NCI-H2196 (cell line): ENCODE results near the gene POP7.
"Not testable (repeated sequence)": the region's sequence is repeated elsewhere in the genome, so short reads cannot be mapped to it uniquely, and the experiment has no call there.

ENCODE experiments used
- DNase-seq: peaks from one replicate; lab custom pipeline; 2025; ENCODE audit not compliant: unreplicated experiment; lab: John Stamatoyannopoulos, UW

POP7 gene

GRCh38 chr7:100705753-100706671 is at the start of gene POP7:
POP7 (plus strand) TSS chr7:100706121; CDS start chr7:100706831, 710 bp downstream.
- DNase-seq: peak; percentile 100

GRCh38 chr7:100662194-100662776 is 43.6 kb upstream of the POP7 start:
- DNase-seq: peak; percentile 15

GRCh38 chr7:100665168-100665726 is 40.7 kb upstream of the POP7 start:
- DNase-seq: no peak

GRCh38 chr7:100667331-100668068 is 38.4 kb upstream of the POP7 start:
- DNase-seq: no peak

GRCh38 chr7:100668069-100668449 is 37.9 kb upstream of the POP7 start:
- no peak for DNase-seq

- not testable (repeated sequence) for DNase-seq
These were observed 36.8 kb upstream of the POP7 start for GRCh38 chr7:100669106-100669505.

- DNase-seq: no peak
These were observed 35.8 kb upstream of the POP7 start for GRCh38 chr7:100670074-100670473.

GRCh38 chr7:100671353-100672327 is 34.3 kb upstream of the POP7 start:
- no peak for DNase-seq

- peak; percentile 99 for DNase-seq
These were observed 32.5 kb upstream of the POP7 start, which contains the start of gene GNB2 for GRCh38 chr7:100673302-100673941. GNB2 (plus strand) TSS chr7:100673740; CDS start chr7:100676266, 2,526 bp downstream.

GRCh38 chr7:100673942-100674410 is 31.9 kb upstream of the POP7 start:
- no peak for DNase-seq

- no peak for DNase-seq
These were observed 31.4 kb upstream of the POP7 start for GRCh38 chr7:100674411-100675104.

GRCh38 chr7:100675105-100675451 is 30.8 kb upstream of the POP7 start:
- no peak for DNase-seq

- DNase-seq: peak; percentile 58
These were observed 30.2 kb upstream of the POP7 start for GRCh38 chr7:100675581-100676350.

- no peak for DNase-seq
These were observed 29.2 kb upstream of the POP7 start for GRCh38 chr7:100676501-100677306.

- no peak for DNase-seq
These were observed 28.3 kb upstream of the POP7 start for GRCh38 chr7:100677308-100678267.

- DNase-seq: no peak
These were observed 27.5 kb upstream of the POP7 start for GRCh38 chr7:100678291-100678984.
